OCI-LY7 (cell line): ENCODE results near the gene WWOX.

ENCODE experiments used
- CTCF ChIP-seq: fragments of 200-600 bp; sonication (generic); conservative IDR thresholded peaks from 2 replicates; pipeline ENCODE4 v1.5.1; 2014; ENCODE audit warnings: mild to moderate bottlenecking, antibody characterized with exemption, low read length, moderate library complexity, mixed read lengths
- EZH2phosphoT487 ChIP-seq: fragments of 200-600 bp; sonication (generic); IDR thresholded peaks from 2 replicates; pipeline ENCODE4 v1.6.1; 2018; ENCODE audit warnings: low read depth, borderline replicate concordance, mild to moderate bottlenecking, mixed run types, antibody characterized with exemption, low read length, moderate library complexity, mixed read lengths

GRCh38 chr16:78130083-78130608, 30.7 kb downstream of the WWOX start:
- TF ChIP-seq CTCF (no peak), EZH2phosphoT487 (no peak)
